Measurements from ENCODE around the gene EEIG2. TPM values are rescaled to one million over a fixed set of nuclear protein-coding genes. Genes with fewer than 3 reads are reported as not detected.

EEIG2 gene
- polyA plus RNA-seq, 2 of the 4 experiments (the other 2 are of a cell fraction) = 5.3 to 7.9 TPM

DNA sequence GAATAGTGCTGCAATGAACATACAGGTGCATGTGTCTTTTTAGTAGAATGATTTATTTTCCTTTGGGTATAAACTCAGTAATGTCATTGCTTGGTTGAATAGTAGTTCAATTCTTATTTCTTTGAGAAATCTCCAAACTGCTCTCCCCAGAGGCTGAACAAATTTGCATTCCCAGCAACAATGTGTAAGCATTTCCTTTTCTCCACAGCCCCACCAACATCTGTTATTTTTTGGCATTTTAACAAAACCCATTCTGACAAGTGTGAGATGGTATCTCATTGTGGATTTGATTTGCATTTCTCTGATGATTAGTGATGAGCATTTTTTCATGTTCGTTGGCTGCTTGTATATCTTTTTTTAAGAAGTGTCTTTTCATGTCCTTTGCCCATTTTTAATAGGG lies 21.9 kb upstream of the EEIG2 start:
- ATAC-seq (no peak), FAIRE-seq (no peak), DNase-seq (ENCODE audit: low read depth in 1 of 2, low spot score in 1 of 2) (no peak)
- no peak overlapping the region for H3K27ac ChIP-seq
- TF ChIP-seq BHLHE40 (IDR thresholded peaks at IDR 0.05; ENCODE audit: low read depth, low read length) (no peak), MYC (IDR thresholded peaks at IDR 0.05; ENCODE audit: borderline replicate concordance, low read length) (no peak), POLR2AphosphoS2 (conservative IDR thresholded peaks at IDR 0.05; ENCODE audit: low read length) (no peak), HES2 (IDR thresholded peaks at IDR 0.05) (no peak), RFX5 (IDR thresholded peaks at IDR 0.05) (no peak), ZFP36 (IDR thresholded peaks at IDR 0.05; ENCODE audit: borderline replicate concordance, partially characterized antibody) (no peak), EHMT2 (IDR thresholded peaks at IDR 0.05; ENCODE audit: low read depth) (no peak), ZC3H11A (IDR thresholded peaks at IDR 0.05) (no peak), CBX2 (IDR thresholded peaks at IDR 0.05; ENCODE audit: borderline replicate concordance, low read depth) (no peak), KDM5A (IDR thresholded peaks at IDR 0.05) (no peak)
- TF ChIP-seq, protein P1, sequence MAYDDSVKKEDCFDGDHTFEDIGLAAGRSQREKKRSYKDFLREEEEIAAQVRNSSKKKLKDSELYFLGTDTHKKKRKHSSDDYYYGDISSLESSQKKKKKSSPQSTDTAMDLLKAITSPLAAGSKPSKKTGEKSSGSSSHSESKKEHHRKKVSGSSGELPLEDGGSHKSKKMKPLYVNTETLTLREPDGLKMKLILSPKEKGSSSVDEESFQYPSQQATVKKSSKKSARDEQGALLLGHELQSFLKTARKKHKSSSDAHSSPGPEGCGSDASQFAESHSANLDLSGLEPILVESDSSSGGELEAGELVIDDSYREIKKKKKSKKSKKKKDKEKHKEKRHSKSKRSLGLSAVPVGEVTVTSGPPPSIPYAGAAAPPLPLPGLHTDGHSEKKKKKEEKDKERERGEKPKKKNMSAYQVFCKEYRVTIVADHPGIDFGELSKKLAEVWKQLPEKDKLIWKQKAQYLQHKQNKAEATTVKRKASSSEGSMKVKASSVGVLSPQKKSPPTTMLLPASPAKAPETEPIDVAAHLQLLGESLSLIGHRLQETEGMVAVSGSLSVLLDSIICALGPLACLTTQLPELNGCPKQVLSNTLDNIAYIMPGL (CRISPR knock-in tag; IDR thresholded peaks at IDR 0.05; ENCODE audit: borderline replicate concordance) = no peak
- TF ChIP-seq, protein P2, sequence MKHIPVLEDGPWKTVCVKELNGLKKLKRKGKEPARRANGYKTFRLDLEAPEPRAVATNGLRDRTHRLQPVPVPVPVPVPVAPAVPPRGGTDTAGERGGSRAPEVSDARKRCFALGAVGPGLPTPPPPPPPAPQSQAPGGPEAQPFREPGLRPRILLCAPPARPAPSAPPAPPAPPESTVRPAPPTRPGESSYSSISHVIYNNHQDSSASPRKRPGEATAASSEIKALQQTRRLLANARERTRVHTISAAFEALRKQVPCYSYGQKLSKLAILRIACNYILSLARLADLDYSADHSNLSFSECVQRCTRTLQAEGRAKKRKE (CRISPR knock-in tag; IDR thresholded peaks at IDR 0.05; ENCODE audit: low read depth) = no peak
- no peaks in the 10 kb centered on the region for H3K4me1 ChIP-seq
- H3K4me3 ChIP-seq = no peak overlapping the region
- H3K9me3 ChIP-seq = no peaks in the 10 kb centered on the region
- H3K4me2 ChIP-seq = no peak overlapping the region
- WGBS (ENCODE audit: missing lambda C conversion rate) = 0% methylated on average over 1 of the region's 1 CpG
- POLR2A ChIA-PET = no interaction called here
- CTCF ChIA-PET = interaction anchor here (2.0 kb wide), 1 partner anchor 23 kb away, joined by 8 read pairs; the partner anchor contains the start of gene EEIG2

GRCh38 chr1:108540977-108541376 lies 18.9 kb upstream of the EEIG2 start:
- no peak overlapping the region for H3K4me3 ChIP-seq
- no peaks in the 10 kb centered on the region for H3K9me3 ChIP-seq
- POLR2A ChIA-PET = no interaction called here
- FAIRE-seq (no peak), DNase-seq (ENCODE audit: low read depth in 1 of 2, low spot score in 1 of 2) (no peak), ATAC-seq (no peak)
- CTCF ChIA-PET = no interaction called here
- no peak overlapping the region for H3K4me2 ChIP-seq
- H3K27ac ChIP-seq = no peak overlapping the region
- 93% methylated on average over 1 of the region's 1 CpG for WGBS (ENCODE audit: missing lambda C conversion rate)
- TF ChIP-seq USF2 (IDR thresholded peaks at IDR 0.05) (no peak), BHLHE40 (IDR thresholded peaks at IDR 0.05; ENCODE audit: low read depth, low read length) (no peak), MYC (IDR thresholded peaks at IDR 0.05; ENCODE audit: borderline replicate concordance, low read length) (no peak), JUN (IDR thresholded peaks at IDR 0.05) (no peak)
- H3K4me1 ChIP-seq = no peaks in the 10 kb centered on the region

DNA sequence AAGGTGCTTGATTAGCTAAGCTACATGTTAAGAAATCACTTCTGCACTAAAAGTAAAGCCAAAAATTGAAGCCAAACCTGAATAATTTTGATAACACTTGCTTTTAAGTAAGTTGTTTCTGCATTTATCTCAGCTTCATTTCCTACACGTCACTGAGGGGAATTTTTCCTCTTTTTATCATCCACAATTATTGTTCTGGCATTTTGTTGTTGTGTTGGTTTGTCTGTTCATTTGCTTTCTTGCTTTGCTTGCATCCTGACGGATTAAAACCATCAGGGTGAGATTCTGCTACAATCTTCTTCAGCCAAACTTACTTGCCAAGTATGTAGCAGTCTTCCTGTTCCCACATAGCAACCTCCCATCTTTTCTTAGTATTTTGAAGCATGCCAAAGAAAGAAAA lies 18.0 kb upstream of the EEIG2 start:
- no peak for TF ChIP-seq RCOR1 (IDR thresholded peaks at IDR 0.05; ENCODE audit: low read depth, low read length)
- no peak for TF ChIP-seq MYC (IDR thresholded peaks at IDR 0.05; ENCODE audit: borderline replicate concordance, low read length)
- TF ChIP-seq, protein P3, sequence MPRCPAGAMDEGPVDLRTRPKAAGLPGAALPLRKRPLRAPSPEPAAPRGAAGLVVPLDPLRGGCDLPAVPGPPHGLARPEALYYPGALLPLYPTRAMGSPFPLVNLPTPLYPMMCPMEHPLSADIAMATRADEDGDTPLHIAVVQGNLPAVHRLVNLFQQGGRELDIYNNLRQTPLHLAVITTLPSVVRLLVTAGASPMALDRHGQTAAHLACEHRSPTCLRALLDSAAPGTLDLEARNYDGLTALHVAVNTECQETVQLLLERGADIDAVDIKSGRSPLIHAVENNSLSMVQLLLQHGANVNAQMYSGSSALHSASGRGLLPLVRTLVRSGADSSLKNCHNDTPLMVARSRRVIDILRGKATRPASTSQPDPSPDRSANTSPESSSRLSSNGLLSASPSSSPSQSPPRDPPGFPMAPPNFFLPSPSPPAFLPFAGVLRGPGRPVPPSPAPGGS (IDR thresholded peaks at IDR 0.05) = no peak
- no peak for TF ChIP-seq RAD21 (conservative IDR thresholded peaks at IDR 0.05 in 1 of 2, IDR thresholded peaks at IDR 0.05 in 1 of 2)
- TF ChIP-seq FOSL2 (IDR thresholded peaks at IDR 0.05) = no peak
- no peak for TF ChIP-seq FOSL2 (CRISPR knock-in tag; IDR thresholded peaks at IDR 0.05)
- no peak for TF ChIP-seq HES2 (IDR thresholded peaks at IDR 0.05)
- TF ChIP-seq, protein P2 (CRISPR knock-in tag; IDR thresholded peaks at IDR 0.05; ENCODE audit: low read depth) = no peak
- no peak for TF ChIP-seq E2F6 (IDR thresholded peaks at IDR 0.05; ENCODE audit: borderline replicate concordance, low read depth)
- TF ChIP-seq FOSB (CRISPR knock-in tag; IDR thresholded peaks at IDR 0.05) = no peak
- no peak for TF ChIP-seq KDM1A (IDR thresholded peaks at IDR 0.05; ENCODE audit: low read depth)
- TF ChIP-seq EP300 (IDR thresholded peaks at IDR 0.05) = no peak
- TF ChIP-seq, protein P4, sequence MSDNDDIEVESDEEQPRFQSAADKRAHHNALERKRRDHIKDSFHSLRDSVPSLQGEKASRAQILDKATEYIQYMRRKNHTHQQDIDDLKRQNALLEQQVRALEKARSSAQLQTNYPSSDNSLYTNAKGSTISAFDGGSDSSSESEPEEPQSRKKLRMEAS (IDR thresholded peaks at IDR 0.05) = no peak
- no peak for TF ChIP-seq POLR2AphosphoS2 (conservative IDR thresholded peaks at IDR 0.05; ENCODE audit: low read length)
- Histone ChIP-seq H3K4me1 (no peaks in the 10 kb centered on the region), H3K27ac (no peak overlapping the region), H3K4me2 (no peak overlapping the region), H3K4me3 (no peak overlapping the region), H3K9me3 (no peaks in the 10 kb centered on the region)
- no peak for DNase-seq (ENCODE audit: low read depth in 1 of 2, low spot score in 1 of 2)
- POLR2A ChIA-PET = no interaction called here
- CTCF ChIA-PET = interaction anchor here (1.3 to 1.8 kb wide), 2 partner anchors 19 to 29 kb away, joined by 4 to 8 read pairs; partner anchors contain the start of gene EEIG2
- 36% methylated on average over 2 of the region's 2 CpGs for WGBS (ENCODE audit: missing lambda C conversion rate)
- no peak for ATAC-seq
- no peak for FAIRE-seq
